GM19238 (cell line): Measurements from ENCODE around the gene MTCH2.
"Not testable (repeated sequence)": the region's sequence is repeated elsewhere in the genome, so short reads cannot be mapped to it uniquely, and the experiment has no call there.

Experiments
- DNase-seq: peaks from one replicate; pipeline ENCODE4 v3.0.0; 2011; ENCODE audit warnings: low spot score; ENCODE audit not compliant: insufficient read length

The MTCH2 gene

DNA sequence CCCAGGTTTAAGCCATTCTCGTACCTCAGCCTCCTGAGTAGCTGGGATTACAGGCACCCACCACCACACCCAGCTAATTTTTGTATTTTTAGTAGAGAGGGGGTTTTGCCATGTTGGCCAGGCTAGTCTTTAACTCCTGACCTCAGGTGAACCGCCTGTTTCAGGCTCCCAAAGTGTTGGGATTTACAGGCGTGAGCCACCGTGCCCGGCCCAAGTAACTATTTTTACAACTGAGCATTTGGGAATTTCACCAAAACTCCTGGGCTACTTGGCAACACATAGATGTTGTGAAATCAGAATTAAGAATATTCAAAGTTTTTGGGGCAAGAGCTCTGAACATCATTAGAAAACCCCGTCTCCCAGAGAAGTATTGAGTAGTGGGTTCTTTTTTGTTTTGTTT, 1.9 kb downstream of the MTCH2 start:
- not testable (repeated sequence) for DNase-seq

DNA sequence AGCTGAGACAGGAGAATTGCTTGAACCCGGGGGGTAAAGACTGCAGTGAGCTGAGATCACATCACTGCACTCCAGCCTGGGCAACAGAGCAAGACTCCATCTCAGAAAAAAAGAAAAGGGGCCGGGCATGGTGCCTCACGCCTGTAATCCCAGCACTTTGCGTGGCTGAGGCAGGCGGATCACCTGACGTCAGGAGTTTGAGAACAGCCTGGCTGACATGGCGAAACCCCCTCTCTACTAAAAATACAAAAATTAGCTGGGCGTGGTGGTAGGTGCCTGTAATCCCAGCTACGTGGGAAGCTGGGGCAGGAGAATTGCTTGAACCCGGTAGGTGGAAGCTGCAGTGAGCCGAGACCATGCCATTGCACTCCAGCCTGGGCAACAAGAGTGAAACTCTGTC, 6.0 kb downstream of the MTCH2 start:
- not testable (repeated sequence) for DNase-seq

DNA sequence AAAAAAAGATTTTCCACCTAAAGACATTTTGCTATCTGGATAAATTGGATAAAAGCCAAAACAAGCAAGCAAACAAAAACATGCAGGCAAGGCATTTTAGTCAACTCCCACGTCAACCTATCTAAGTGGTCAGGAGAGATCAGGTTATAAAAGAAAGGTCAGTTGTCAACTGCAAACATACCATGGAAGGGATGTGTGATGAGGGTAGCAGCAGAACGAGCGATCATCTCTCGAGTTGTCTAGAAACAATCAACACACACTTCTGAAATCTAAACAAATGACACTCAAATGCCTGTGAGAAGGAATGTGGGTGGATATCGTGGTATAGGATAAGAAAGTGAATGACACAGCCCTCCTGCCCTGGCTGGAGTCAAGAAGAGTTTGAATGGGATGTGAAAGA, 10.9 kb downstream of the MTCH2 start:
- no peak for DNase-seq

DNA sequence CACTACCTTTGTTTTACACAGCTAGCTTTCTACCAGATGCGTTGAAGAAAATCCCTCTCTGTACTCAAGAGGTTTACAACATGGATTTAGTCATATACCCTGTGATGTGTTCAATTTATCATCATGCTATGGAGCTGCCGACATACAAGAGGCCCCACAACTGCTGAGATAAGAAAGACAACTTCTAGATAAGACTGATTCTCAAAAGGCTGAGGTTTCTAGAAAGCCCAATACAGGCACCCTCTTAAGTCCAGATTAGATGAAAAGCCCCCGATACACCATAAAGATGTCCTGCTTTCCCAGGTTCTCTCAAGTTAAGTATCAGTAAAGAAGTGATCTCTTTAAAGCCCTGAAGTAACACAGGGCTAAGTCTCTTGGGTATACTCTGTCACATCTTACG, 14.3 kb downstream of the MTCH2 start:
- no peak for DNase-seq

DNA sequence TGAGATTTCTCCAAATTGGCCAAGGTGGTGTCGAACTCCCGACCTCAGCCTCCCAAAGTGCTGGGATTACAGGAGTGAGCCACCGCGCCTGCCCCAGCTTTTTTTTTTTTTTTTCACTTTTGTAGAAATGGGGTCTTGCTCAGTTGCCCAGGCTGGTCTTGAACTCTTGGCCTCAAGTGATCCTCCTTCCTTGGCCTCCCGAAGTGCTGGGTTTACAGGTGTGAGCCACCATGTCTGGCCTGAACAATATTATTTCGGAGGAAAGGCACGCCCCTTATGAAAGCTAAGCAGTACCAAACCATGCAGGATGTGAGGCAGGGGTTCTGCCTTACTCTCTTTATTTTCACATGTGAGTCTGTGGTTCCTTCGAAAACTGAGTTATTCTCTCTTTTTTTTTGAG, 16.1 kb downstream of the MTCH2 start:
- DNase-seq: no peak

DNA sequence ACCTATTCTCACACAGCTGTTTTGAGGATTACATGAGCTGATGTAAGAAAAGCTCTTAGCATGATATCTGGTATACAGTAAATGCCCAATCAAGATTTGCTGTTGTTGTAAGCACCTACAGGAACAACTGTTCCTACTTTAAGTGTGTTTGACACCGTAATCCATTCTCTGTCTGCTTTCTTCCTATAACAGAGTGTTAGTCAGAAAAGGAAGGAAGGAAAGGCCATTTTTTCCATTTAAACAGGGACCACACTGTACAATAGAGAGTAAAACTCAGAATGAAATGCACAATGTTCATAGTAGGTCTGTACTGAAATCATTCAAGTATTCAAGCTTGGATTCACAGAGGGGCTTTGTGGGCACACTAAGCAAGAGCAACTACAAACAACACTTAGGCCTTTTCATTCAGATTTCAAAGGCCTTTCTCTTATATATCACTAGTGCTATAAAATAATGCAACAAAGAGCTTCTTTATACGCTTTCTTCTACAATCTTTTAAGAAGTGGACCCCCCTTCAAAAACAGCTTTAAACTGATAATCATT, 21.5 kb downstream of the MTCH2 start:
- no peak for DNase-seq

DNA sequence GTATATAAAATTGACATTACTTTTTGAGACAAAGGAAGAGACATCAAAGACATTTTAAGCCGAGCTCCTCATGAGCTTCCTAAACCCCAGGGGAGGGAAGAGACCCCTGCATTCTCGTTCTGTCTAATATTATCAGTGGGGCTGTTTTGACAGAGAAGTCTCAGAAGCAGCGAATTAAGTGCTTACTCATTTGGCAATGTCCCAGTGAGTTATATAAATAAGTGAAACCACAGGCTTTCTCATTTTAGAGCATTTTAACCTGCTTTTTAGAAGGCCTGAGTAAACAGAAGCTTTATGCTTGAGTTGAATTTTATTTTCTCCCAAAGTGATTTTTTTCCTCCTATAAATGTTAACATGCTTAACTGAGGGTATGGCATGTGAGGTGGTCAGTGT, 24.9 kb downstream of the MTCH2 start:
- no peak for DNase-seq

DNA sequence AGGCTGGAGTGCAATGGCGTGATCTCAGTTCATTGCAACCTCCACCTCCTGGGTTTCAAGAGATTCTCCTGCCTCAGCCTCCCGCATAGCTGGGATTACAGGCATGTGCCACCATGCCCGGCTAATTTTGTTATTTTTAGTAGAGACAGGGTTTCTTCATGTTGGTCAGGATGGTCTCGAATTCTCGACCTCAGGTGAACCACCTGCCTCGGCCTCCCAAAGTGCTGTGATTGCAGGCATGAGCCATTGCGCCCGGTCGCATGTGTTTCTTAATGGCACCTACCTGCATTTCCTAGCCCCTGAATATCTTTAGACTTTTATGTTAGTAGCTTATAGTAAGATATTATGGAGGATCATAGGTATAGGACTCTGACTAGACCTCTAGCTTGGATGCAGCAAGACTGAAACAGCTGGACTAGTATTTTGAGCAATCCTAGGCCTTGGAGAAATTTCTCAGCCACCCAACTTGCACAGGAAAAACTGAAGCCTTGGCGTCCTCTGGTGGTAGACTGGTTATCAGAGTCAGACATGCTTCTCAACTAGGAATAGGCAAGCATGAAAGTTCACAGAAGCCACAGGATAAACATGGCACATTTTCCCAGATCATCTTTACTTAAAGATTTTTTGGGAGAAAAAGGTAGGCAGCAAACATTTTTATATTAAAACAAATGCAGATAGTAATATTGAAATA, 25.5 kb downstream of the MTCH2 start:
- no peak for DNase-seq

DNA sequence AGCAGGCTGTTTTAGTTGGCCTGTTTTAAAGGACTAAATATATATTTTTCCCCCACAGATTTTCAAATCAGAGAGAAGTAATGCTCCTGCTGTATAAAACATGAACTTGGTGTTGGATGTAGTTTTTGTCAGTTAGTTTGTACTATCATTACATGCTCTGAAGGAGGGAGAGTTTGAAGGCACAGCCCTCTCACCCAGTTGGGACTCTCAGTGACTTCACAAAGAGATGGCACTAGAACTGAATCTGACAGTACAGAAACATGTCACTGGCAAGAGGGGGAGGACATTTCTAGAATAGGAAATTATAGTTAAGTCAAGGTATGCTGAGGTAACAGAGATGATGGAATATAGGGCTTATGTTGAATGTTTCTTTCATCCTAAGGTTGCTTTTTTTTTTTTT, 27.1 kb downstream of the MTCH2 start:
- no peak for DNase-seq

DNA sequence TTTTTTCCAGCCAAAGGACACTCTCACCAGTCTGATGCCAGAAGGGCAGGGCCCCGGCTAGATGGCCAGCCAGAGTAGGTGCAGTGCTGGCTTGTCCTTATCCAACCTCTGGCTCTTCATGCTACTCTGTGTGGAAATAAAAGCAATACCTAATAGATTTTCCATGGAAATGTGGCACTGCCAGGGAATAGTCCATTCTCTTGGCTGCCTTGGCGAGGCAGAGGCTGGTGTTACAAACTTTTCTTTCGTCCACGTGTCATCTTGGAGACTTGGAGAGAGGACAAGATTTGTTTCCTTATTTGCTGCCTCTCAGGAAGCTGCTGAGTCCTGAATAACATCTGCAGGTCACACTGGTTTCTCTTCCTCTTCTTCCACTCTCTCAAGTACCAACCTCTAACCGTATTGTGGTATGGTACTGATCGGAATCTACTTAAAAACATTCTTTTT, 31.0 kb downstream of the MTCH2 start:
- DNase-seq: no peak

DNA sequence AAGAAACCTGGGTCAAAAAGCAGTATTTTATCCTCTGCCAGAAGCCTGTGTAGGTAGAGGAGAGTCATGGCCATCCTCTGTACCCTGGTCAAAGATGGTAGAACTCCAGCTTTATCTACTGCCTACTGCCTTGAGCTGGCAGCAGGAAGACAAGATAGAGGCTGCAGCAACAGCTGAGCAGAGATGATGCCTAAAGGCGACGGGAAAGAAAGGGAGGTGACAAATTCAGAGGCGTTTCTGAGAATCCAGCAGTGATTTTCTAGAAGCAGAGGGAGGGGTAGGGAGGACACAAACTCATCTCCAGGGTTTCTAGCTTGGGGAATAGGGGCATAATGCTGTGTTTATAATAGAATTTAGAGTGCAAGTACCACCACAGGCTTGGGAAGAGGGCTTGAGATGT, 32.7 kb downstream of the MTCH2 start:
- no peak for DNase-seq

DNA sequence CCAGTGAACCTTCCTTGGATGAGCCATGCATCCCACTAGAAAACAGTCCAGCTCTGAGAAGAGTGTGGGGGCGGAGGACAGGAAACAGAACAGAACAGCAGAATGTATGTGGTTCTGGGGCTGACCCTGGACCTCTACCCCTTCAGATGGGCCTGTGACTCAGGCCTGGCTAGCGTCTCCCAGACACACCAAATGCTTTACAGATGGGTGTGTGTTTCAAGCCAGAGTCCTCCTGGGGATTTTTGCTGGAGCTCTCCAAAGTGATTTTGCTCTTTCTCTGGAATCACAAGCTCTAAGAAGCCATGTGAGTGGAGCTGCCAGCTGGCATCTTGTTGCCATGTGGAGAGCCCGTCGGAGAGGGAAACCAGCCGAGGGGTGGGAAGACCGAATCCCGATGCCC, 35.0 kb downstream of the MTCH2 start:
- DNase-seq: no peak

DNA sequence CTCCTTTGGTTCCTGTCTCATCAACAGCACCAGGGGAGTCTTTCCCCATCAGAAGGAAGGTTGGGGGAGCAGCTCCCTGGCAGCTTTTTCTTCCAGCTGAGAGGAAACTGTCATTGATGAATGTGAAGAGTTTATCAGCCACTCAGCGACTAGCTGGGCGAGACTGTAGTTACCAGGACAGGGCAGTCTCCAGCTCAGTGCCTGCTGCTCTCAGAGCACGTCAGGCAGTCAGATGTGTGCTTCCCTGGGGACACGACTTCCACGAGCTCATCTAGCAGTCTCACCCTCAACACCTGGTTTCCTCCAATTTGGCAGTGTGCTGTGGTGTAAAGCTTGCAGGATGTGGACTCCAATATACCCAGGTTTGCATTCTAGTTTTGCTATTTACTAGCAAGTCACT, 35.6 kb downstream of the MTCH2 start:
- no peak for DNase-seq

DNA sequence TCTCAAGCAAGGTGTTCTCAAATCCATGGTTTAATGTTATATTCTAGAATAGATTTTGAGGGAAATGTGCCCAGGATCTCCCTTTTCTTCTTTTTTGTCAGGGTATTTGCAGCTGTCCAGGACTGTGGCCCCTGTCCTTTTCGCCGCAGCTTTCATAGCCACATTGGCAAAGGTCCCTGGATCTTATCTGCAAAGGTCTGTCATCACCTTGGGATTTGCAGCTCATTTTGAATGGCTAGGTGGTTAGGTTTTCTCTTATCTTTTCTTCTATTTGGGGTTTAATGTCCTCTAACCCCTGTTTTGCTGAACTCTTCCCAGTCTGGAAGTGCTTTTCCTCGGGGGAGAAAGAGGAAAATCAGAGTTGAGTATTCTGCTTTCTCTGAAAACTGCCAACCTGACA, 36.4 kb downstream of the MTCH2 start:
- DNase-seq: no peak

DNA sequence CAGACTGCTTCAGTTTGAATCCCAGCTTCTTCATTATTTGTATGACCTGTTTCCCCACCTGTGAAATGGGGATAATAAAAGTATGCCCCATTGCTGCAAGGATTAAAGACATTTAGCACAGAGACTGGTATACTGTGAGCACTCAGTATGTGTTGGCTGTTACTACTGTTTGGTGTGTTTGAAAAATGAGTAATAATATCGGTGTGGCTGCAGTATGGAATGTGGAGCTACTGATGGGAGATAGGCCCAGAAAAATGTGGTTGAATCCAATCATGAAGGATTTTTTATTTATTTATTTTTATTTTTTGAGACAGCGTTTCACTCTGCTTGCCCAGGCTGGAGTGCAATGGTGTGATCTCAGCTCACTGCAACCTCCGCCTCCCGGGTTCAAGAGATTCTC, 39.1 kb downstream of the MTCH2 start:
- no peak for DNase-seq

DNA sequence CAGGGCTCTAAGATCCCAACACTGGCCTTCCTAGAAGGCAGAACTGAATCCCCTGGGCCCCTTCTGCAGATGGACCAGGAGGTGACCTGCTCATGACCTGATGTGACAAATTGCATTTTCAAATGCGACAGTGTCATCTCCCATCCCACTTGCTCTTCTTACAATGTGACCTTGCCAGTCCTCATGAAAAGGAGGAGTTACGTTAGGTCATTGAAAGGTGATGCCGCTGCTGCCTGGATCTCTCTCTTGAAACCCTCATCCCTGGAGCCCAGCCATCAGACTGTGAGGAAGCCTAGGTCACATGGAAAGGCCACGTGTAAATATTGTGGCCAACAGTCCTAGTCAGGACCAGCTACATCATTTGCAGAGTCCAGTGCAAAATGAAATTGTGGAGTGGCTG, 42.5 kb downstream of the MTCH2 start:
- no peak for DNase-seq

DNA sequence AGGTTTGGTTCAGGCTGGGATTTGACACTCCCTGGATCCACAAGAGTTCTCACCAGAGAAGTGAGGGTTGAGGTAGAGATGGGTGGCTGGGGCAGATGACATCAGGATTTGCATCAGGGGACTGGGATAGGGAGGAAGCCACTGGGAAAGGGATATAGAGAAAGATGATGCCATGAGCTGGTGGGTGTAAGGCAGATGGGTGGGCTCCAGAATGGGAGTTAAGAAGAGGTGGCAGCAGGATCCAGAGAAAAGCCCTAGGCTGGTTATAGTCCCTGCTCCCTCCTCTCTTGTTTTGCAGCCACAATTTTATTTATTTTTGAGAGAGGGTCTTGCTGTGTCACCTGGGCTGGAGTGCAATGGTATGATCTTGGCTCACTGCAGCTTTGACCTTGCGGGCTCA, 46.4 kb downstream of the MTCH2 start:
- DNase-seq: no peak

DNA sequence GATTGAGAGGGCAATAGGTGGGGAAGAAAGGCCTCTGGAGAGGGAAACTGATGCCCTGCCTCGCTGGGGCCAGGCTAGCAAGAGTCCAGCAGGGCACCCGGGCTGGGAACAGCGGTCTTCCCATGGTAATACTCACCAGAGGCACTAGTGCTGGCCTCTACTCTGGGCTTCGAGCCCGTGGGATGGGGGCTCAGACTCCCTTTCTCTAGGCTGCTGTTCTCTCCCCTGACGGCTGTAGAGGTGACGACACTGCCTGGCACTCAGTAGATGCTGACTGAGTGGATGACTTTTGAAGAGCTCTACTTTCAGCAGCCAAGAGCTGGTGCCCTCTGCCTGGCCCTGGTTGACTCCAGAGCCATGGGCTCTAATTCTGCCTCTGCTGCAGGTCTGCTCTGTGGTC, 47.3 kb downstream of the MTCH2 start:
- DNase-seq: no peak

DNA sequence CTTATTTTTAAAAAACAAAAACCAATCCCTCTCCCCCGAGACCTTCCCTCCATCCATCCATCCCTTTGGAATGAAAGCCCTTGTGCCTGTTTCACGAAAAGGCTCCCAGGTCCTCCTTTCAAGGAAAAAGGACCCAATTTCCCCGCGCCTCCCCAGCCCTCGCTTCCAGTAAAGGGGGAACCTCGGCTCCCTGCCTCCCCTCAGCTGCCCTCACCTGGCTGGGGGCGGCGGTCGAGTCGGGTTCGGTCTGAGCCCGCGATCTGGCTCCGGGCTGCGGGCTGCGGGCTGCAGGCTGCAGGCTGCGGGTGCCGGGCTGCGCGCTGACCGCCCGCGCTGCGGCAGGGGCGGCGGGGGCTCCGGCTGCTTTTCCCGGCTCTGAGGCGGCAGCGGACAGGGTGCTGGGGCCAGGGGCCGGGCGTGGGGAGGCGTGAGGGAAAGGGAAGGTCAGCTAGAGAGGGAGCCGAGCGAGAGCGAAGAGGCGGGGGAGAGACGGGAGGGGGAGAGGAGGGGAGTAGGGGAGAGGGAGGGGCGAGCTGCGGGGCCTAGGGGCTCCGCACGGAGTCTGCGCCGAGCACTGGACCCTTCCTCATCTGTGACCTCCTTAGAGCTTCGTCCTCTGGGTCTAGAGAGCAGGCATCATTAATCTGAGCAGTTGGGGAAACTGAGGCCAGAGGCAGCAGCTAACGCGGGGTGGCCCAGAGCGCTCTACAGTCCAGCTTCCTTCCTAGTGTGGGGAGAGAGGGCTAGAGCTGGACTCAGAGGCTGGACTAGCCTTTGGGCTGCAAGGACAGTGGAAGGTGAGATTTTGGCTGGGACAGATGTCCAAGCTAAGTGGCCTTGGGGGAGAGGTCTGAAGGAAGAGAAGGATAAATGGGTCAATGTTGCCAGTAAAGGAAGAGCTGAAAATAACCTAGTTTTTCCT, 48.2 kb downstream of the MTCH2 start, which contains the start of gene C1QTNF4:
Gene C1QTNF4 (minus strand): TSS at position 478 of the 922 bp plus-strand sequence. CDS start 3,601 bp downstream, outside the sequence.
- no peak for DNase-seq

DNA sequence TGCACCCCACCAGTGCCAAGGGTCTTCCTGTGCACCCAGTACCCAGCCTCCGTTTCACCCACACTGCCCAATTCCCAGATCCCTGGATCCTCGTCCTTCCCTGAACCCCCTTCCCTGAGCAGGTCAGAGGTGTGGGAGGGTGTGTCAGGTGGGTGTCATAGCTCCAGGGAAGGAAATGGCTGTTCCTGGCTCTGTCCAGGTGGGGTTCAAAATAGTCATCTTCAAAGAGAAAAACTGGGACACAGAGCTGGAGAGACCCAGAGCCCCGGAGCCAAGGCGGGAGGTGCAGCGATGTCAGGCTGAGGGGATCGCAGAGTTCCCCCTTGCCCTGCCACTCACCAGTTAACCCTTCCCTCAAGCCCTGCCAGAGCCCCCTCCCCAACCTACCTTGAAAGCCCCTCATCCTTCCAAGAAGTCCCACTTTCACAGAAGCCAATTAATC, 48.8 kb downstream of the MTCH2 start:
- no peak for DNase-seq

DNA sequence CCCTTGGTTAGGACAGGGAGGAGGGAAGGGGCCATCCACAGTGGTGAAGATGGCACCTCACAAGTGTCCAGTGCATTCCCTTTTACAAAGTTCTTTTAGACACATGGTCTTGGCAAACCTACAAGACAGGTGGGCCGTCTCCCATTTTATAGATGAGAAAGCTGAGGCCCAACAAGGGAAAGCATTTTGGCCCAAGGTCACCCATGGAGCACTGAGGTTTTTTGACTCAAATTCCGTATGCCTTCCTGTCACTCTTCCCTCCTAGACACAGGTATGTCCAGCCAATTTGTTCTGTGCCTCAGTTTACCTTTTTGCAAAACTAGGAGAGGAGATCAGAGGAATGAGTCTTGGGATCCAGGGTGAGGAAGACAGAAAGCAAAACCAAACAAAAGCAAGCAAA, 49.4 kb downstream of the MTCH2 start:
- DNase-seq: no peak

DNA sequence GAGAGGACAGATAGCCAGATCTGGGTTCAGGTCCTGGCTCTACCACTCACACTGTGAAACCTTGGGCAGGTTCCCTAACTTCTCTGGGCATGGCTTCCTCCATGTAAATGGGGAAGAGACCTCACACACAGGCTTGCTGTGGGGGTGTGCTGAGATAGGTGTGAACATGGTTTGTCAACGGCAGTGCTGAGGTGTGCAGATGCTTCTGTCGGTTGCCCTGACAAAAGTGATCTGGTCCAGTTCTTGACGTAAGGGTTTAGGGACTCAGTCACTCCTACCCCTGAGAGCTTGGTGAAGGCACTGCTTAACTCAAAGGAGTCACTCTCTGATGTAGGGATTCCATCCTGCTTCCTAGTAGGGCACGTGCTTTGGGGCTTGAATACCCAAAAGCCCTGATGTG, 50.1 kb downstream of the MTCH2 start:
- no peak for DNase-seq
